IPS DF 19.7 (cell line): ENCODE measurements around the gene ATP6V0D1.

Source experiments
- DNase-seq: peaks from one replicate; pipeline ENCODE4 v3.0.0-alpha.2; 2013; ENCODE audit warnings: low read depth, low spot score

The ATP6V0D1 gene

GRCh38 chr16:67445441-67445912 is 35.5 kb downstream of the ATP6V0D1 start:
- no peak for DNase-seq

- no peak for DNase-seq
Observed at GRCh38 chr16:67445126-67445426, 35.9 kb downstream of the ATP6V0D1 start.

DNA sequence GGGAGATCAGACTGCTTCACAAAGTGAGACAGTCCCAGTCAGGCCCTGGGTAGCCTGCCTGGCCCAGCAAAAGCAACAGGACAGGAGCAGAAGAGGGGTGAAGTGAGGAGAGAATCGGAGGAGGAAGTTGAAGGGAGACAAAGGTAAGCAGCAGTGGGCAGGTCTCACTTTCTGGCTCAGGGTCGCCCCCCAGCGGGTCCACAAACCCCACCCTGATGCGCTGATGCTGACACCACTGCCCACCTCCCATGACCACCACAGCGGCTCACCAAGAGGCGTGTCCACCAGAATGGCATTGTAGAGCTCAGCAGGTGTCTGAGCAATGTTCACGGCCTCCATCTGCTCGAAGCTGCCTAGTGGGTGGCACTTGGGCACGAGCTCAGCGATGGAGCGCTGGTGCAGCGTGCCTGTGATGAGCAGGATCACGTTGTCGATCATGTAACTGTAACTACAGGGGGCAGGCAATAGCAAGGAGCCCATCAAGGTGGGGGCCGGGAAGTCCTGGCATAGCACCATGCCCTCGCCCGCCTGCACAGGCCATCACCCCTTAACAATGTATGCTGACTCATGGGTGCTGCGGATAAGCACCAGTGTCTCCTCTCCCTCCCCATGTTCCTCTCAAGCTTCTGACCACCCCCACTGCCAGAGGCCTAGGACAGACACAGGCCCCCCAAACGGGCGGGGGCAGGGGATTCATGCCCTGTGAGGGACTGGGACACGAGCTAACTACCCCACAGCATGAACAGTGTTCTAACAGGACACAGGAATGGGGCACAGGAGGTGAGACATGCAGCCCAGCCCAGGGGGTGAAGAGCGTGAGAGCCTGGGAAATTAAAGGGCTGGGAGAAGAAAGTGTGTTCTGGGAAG is 36.5 kb downstream of the ATP6V0D1 start:
- DNase-seq, result no peak

GRCh38 chr16:67443265-67443664 is 37.7 kb downstream of the ATP6V0D1 start:
- no peak for DNase-seq

- DNase-seq, result no peak
Observed at GRCh38 chr16:67442581-67443255, 38.2 kb downstream of the ATP6V0D1 start.

DNA sequence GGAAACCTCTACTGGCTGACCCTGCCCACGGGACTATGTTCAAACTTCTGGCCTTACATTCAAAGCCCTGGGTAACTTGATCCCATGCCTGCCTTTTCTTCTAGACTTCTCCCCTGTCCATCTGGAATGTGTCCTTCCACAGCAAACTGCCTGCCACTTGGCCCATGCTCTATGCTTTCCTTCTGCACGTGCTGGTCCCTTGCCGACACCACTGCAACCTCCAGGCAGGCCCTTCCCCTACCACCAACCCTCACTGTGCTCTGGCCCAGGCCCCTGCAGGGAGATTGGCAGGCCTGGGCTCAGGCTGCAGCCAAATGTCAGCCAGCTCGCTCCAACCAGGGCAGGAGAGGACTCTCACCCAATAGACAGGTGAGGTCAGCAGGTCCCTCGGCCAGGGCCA is 39.0 kb downstream of the ATP6V0D1 start:
- DNase-seq, result no peak

GRCh38 chr16:67441271-67441753 is 39.6 kb downstream of the ATP6V0D1 start:
- no peak for DNase-seq

- no peak for DNase-seq
Observed at GRCh38 chr16:67438824-67439393, 42.0 kb downstream of the ATP6V0D1 start.

- no peak for DNase-seq
Observed at GRCh38 chr16:67438098-67438791, 42.7 kb downstream of the ATP6V0D1 start.

DNA sequence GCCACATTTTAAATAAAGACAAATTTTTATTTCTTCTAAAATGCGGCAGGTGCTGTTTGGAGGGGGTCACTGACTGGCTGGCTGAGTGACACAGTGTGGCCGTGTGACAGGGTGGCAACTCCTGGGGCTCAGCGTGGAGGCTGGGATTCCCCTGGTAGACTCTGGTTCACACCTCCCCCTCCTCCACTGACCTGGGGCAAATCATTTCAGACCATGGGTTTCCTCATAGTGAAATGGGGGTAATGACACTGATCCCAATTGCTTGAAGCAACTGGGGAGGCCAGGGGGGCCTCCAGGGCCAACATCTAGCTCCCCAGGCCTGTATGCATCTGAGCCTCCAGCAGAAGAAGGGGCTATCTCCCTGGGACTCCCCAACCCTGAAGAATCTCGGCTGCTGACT is 43.4 kb downstream of the ATP6V0D1 start:
- no peak for DNase-seq

DNA sequence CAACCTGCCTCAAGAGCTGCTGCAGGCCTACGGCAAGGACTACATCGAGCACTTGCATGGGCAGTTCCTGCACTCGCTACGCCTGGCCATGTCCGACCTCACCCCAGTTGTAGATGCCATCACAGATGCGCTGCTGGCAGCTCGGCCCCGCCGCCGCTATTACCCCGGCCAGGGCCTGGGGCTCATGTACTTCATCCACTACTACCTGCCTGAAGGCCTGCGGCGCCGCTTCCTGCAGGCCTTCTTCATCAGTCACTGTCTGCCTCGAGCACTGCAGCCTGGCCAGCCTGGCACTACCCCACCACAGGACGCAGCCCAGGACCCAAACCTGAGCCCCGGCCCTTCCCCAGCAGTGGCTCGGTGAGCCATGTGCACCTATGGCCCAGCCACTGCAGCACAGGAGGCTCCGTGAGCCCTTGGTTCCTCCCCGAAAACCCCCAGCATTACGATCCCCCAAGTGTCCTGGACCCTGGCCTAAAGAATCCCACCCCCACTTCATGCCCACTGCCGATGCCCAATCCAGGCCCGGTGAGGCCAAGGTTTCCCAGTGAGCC is 44.2 kb downstream of the ATP6V0D1 start:
- no peak for DNase-seq

- no peak for DNase-seq
Observed at GRCh38 chr16:67435758-67436164, 45.2 kb downstream of the ATP6V0D1 start.

- no peak for DNase-seq
Observed at GRCh38 chr16:67433131-67433719, 47.7 kb downstream of the ATP6V0D1 start.

- DNase-seq, result no peak
Observed at GRCh38 chr16:67432506-67432890, 48.5 kb downstream of the ATP6V0D1 start.

DNA sequence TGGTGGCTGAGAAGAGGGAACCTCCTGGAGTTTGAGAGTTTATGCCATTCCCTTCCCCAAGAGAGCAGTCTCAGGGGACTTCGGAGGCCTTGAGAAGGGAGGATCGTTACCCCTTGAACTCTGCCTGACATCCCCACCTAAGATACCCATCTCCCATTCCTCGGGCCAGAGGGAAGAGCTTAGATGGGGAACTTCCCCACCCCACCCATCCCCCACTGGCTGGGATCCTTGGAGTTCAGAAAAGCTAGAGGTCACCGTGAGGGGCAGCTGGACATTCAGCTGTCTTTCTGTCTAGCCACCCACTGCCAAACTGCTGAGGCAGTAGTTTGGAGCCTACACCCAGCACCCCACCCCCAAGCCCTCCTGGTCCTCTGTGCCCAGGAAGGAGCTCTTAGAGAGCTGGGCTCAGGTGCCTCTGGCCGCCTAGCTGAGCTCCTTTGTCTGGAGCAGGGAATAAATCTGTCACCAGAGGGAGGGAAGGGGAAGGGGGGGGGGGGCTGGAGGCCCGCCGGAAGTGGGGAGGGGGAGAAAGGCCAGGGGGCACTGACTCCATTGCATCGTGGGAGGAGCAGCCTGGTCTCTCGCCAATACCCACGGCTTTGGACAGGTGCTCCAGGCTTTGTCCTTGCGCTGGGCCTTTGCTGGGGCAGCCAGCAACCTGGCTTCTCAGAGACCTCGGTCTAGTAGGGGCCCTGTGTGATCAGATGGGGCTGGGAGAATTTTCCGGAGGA is 49.0 kb downstream of the ATP6V0D1 start:
- DNase-seq, result no peak

DNA sequence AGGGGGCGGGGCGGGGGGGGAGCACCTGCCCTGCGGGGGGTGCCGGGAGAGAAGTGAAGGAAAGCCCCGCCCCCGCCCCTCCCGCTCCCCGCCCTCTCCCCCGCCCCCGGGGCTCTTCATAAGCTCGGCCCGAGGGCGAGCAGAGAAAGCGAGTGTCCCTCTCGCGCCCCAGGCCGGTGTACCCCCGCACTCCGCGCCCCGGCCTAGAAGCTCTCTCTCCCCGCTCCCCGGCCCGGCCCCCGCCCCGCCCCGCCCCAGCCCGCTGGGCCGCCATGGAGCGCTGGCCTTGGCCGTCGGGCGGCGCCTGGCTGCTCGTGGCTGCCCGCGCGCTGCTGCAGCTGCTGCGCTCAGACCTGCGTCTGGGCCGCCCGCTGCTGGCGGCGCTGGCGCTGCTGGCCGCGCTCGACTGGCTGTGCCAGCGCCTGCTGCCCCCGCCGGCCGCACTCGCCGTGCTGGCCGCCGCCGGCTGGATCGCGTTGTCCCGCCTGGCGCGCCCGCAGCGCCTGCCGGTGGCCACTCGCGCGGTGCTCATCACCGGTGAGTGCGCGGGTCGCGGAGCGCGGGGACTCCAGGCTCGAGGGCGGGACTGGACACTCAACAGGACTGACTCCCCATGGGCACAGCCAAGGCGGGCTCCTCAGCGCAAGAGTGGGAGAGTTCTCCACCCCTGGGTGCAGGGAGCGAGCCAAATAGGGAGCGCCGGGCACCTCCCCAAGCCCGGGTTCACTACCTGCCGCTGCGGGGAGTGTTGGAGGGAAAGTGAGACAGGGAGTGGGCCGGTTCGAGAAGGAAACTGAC is 49.8 kb downstream of the ATP6V0D1 start, which contains the start of gene HSD11B2:
TSS of gene HSD11B2 (plus strand) at position 145 of the 798 bp plus-strand sequence. CDS start at position 273, 128 bp downstream.
- DNase-seq, result no peak

DNA sequence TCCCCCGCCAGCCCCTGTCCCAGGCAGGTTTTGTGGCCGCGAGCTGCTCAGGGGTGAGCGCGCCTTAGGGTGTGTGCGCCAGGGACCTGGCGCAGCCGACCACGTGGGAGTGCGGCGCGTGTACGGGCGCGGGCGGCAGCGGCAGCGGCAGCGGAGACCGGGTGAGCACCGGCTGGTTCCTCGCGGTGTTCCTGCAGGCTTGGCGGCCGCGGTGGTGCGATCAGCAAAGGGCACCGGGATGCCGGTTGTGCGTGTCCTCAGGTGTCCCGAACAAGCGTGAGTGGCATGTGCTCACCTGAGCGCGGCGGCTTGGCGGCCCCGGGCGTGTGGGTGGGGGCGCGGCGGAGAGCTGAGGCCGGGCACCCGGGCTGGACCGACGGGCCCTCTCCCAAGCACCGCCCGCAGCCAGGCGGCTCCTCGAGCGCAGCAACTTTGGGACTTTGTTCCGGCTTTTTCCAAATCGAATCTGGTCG is 50.4 kb downstream of the ATP6V0D1 start:
- DNase-seq, result no peak

DNA sequence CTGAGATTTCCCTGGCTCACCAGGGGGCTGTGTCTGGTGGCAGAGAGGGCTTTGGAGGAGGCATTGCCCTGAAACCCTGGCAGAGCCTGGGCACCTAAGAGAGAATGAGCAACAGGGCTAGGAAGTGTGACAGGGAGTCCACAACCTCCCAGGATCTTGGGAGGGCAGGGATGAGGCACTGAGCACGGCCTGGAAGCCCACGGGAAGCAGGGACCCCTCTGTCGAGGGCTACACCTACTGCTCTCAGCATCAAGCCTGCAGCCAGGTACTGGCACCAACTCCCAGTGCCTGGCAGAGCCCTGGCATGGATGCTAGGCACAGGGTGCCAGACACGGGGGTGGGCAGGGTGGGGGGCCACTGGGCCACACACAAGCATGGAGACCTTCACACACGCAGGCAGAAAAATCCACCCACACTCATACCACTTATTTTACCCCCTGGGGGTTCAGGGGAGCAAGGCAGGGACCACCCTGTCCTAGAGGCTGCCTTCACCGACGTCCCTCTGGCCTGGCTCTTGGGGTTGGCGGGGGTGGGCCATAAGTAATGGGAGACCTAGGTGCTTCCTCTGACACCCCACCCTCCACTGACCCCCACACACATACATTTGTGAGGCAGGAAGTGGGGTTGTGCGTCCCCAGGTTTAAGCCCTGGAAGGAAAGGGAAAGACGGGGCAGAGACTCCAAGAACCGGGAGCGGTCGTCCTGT is 51.0 kb downstream of the ATP6V0D1 start:
- no peak for DNase-seq
